PC-9 (cell line): ENCODE results near the gene SORBS1. TPM values are rescaled to one million over a fixed set of nuclear protein-coding genes. Genes with fewer than 3 reads are reported as not detected.

Experiments
- BruUV-seq: library from RNA; stranded (reverse); fragments of 400-500 nt; replicated peaks from 2 replicates; lab custom pipeline; 2021; lab: Mats Ljungman, UMichigan
- CTCF ChIA-PET: fragments of 300-600 bp; sonication (Branson Sonifier 250); formaldehyde crosslinking; loops from one replicate; lab custom pipeline; 2022; ENCODE audit warnings: antibody characterized with exemption; lab: Charles Lee
- POLR2A ChIA-PET: fragments of 300-600 bp; sonication (Branson Sonifier 250); formaldehyde crosslinking; loops from one replicate; lab custom pipeline; 2022; ENCODE audit warnings: antibody characterized with exemption; ENCODE audit not compliant: unreplicated experiment; lab: Charles Lee
- DNase-seq, 2 experiments: peaks; one replicate each; pipeline versions ENCODE4 v3.0.0 to v3.0.0-alpha.2; 2015 to 2022; ENCODE audit warnings: mixed read lengths in 1 of 2
- H2AFZ ChIP-seq: fragments of 200-600 bp; sonication (generic); 2 replicates; pipeline ENCODE4 v1.8.1; 2017; ENCODE audit warnings: antibody characterized with exemption
- H3F3A ChIP-seq: fragments of 200-600 bp; sonication (generic); 2 replicates; pipeline ENCODE4 v1.8.1; 2017; ENCODE audit warnings: antibody characterized with exemption, mild to moderate bottlenecking, low read depth; ENCODE audit not compliant: insufficient read depth
- H3K27ac ChIP-seq: fragments of 200-600 bp; sonication (generic); 2 replicates; pipeline ENCODE4 v1.6.1; 2016; ENCODE audit warnings: mixed run types
- H3K27me3 ChIP-seq: fragments of 200-600 bp; sonication (generic); 2 replicates; pipeline ENCODE4 v1.6.1; 2016; ENCODE audit warnings: low read depth, mixed run types; ENCODE audit not compliant: insufficient read depth
- H3K36me3 ChIP-seq: fragments of 200-600 bp; sonication (generic); 2 replicates; pipeline ENCODE4 v1.6.1; 2016; ENCODE audit warnings: low read depth, mixed run types
- H3K4me1 ChIP-seq: fragments of 200-600 bp; sonication (generic); replicated peaks from 2 replicates; pipeline ENCODE4 v1.6.1; 2016; ENCODE audit warnings: mixed run types; ENCODE audit not compliant: insufficient read depth
- H3K4me2 ChIP-seq: fragments of 200-600 bp; sonication (generic); 2 replicates; pipeline ENCODE4 v1.6.1; 2017; ENCODE audit warnings: mixed run types
- H3K4me3 ChIP-seq: fragments of 200-600 bp; sonication (generic); 2 replicates; pipeline ENCODE4 v1.6.1; 2016; ENCODE audit warnings: mixed run types
- H3K79me2 ChIP-seq: fragments of 200-600 bp; sonication (generic); 2 replicates; pipeline ENCODE4 v1.6.1; 2017; ENCODE audit warnings: low read depth, mixed run types
- H3K9me2 ChIP-seq: fragments of 200-600 bp; sonication (generic); 2 replicates; pipeline ENCODE4 v1.8.1; 2017; ENCODE audit warnings: mild to moderate bottlenecking; ENCODE audit not compliant: insufficient read depth
- H3K9me3 ChIP-seq: fragments of 200-600 bp; sonication (generic); 2 replicates; pipeline ENCODE4 v1.8.1; 2016; ENCODE audit warnings: low read depth; ENCODE audit not compliant: insufficient read depth
- H4K20me1 ChIP-seq: fragments of 200-600 bp; sonication (generic); 2 replicates; pipeline ENCODE4 v1.8.1; 2017; ENCODE audit not compliant: insufficient read depth
- EZH2 ChIP-seq: fragments of 200-600 bp; sonication (generic); IDR thresholded peaks from 2 replicates; pipeline ENCODE4 v1.8.0; 2017; ENCODE audit warnings: antibody characterized with exemption, low read depth
- intact Hi-C: fragments of 100-400 bp; cut with micrococcal nuclease; formaldehyde crosslinking; loops from one replicate; pipeline ENCODE4 v1.10.0; 2022; ENCODE audit not compliant: unreplicated experiment
- total RNA-seq: library from RNA; stranded (reverse); gene quantifications from 2 replicates; pipeline ENCODE4 v1.2.3, GENCODE V29; 2021
- TF ChIP-seq, protein P1 (sequence below): fragments of 200-600 bp; sonication (generic); conservative IDR thresholded peaks from 2 replicates; pipeline ENCODE4 v1.6.1; 2017; ENCODE audit warnings: mixed run types, antibody characterized with exemption, mild to moderate bottlenecking, moderate library complexity

Gene SORBS1
- total RNA-seq, 1 experiment from 2014 or later, result 5.0 TPM

DNA sequence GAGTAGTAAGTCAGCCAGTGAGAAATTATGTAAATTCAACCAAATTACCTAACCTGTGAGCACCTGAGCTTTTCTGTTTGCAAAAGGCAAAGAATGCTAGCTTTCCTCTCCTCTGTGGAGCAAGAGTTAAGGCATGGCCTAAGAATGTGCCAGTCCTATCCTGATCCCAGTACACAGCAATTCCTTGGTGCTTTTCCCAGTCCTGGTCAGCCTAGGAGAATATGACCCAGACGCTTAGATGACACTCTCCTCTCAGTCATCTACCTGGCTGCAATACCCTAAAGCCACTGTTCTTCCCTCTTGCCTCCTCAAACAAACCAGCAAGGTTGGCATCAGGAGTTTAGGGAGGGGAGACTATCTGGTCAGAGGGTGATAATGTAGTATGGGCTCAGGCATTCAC is 274.5 kb downstream of the SORBS1 start:
- POLR2A ChIA-PET, result no interaction called here
- H3K27ac ChIP-seq, result no peak overlapping the region
- no peaks in the 10 kb centered on the region; the same call in 1 of the 2 replicates for H3F3A ChIP-seq
- no peaks in the 10 kb centered on the region; the same call in 1 of the 2 replicates for H3K36me3 ChIP-seq
- H3K9me2 ChIP-seq, result no peaks in the 10 kb centered on the region
- H4K20me1 ChIP-seq, result no peaks in the 10 kb centered on the region
- H3K9me3 ChIP-seq, result no peaks in the 10 kb centered on the region
- BruUV-seq, result no TSS peak
- CTCF ChIA-PET, result interaction anchor here (1.3 kb wide), 1 partner anchor 13 kb away, joined by 5 read pairs; no protein-coding TSS in a partner anchor
- 0 out of 2 replicates have a peak overlapping the region, but pooled peaks have one; percentile 77 for H3K4me2 ChIP-seq
- peaks cover 82% of the 10 kb centered on the region for H3K79me2 ChIP-seq
- H2AFZ ChIP-seq, result no peak overlapping the region
- intact Hi-C loops, result no loop called here
- peaks cover 31% of the 10 kb centered on the region for H3K4me1 ChIP-seq
- no peaks in the 10 kb centered on the region for H3K27me3 ChIP-seq
- TF ChIP-seq EZH2, result no peak
- TF ChIP-seq, protein P1, sequence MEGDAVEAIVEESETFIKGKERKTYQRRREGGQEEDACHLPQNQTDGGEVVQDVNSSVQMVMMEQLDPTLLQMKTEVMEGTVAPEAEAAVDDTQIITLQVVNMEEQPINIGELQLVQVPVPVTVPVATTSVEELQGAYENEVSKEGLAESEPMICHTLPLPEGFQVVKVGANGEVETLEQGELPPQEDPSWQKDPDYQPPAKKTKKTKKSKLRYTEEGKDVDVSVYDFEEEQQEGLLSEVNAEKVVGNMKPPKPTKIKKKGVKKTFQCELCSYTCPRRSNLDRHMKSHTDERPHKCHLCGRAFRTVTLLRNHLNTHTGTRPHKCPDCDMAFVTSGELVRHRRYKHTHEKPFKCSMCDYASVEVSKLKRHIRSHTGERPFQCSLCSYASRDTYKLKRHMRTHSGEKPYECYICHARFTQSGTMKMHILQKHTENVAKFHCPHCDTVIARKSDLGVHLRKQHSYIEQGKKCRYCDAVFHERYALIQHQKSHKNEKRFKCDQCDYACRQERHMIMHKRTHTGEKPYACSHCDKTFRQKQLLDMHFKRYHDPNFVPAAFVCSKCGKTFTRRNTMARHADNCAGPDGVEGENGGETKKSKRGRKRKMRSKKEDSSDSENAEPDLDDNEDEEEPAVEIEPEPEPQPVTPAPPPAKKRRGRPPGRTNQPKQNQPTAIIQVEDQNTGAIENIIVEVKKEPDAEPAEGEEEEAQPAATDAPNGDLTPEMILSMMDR, result no peak
- H3K4me3 ChIP-seq, result no peak overlapping the region
- peak in 1 of 2 experiments; percentile 49 for DNase-seq

DNA sequence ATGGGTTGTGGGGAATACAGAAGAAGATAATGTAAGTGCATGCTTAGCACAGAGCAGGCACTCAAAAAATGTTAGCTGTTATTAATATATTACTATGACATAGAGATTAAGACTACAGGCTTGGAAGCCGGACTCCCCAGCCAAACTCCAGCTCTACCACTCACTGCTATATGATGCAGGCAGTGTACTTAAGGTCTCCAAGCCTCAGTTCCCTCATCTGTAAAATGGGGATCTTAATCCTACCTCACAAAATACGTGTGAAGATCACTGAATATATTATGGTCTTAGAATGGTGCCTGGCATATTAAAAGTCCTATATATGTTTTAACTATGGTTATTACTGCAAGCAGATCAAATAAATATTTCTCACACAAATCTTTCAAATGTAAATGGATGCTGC is 275.6 kb downstream of the SORBS1 start:
- no peaks in the 10 kb centered on the region for H3K9me3 ChIP-seq
- no peaks in the 10 kb centered on the region; the same call in 1 of the 2 replicates for H3K36me3 ChIP-seq
- CTCF ChIA-PET, result interaction anchor here (0.6 to 1.3 kb wide), 2 partner anchors 10 to 12 kb away, joined by 4 to 5 read pairs; no protein-coding TSS in a partner anchor
- no peak overlapping the region for H3K27ac ChIP-seq
- no TSS peak for BruUV-seq
- no peaks in the 10 kb centered on the region for H3K27me3 ChIP-seq
- TF ChIP-seq EZH2, result no peak
- TF ChIP-seq, protein P1, result no peak
- no peak for DNase-seq
- H3K4me3 ChIP-seq, result no peak overlapping the region
- H3K9me2 ChIP-seq, result no peaks in the 10 kb centered on the region
- H2AFZ ChIP-seq, result no peak overlapping the region
- intact Hi-C loops, result no loop called here
- H3F3A ChIP-seq, result no peaks in the 10 kb centered on the region; the same call in 1 of the 2 replicates
- no peak overlapping the region for H3K4me2 ChIP-seq
- H3K4me1 ChIP-seq, result peaks cover 31% of the 10 kb centered on the region
- peaks cover 91% of the 10 kb centered on the region for H3K79me2 ChIP-seq
- no peaks in the 10 kb centered on the region for H4K20me1 ChIP-seq
- POLR2A ChIA-PET, result no interaction called here

DNA sequence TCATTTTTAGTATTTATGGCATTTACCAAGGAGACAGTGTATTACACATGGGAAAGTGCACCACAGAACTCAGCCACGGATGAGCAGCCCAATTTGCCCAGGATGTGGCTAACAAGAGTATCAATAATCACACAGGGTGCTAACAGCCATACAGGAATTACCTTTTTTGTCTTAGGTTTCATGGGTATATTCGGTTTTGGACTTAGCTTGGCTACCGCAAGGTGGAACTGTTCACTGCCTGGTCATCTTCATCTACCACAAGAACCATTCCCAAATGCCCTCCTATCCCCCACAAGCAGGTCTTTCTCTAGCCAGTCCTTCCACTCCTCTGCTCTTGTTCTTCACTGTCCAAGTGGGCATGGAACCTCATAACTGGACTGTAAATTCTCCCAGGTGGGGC is 276.4 kb downstream of the SORBS1 start:
- Histone ChIP-seq H3K4me2 (no peak overlapping the region), H3K27ac (no peak overlapping the region), H3K9me2 (no peaks in the 10 kb centered on the region), H3K4me1 (peaks cover 31% of the 10 kb centered on the region), H3K9me3 (no peaks in the 10 kb centered on the region), H3F3A (no peaks in the 10 kb centered on the region; the same call in 1 of the 2 replicates), H2AFZ (no peak overlapping the region), H3K27me3 (no peaks in the 10 kb centered on the region), H4K20me1 (no peaks in the 10 kb centered on the region), H3K79me2 (peaks cover 90% of the 10 kb centered on the region), H3K4me3 (no peak overlapping the region), H3K36me3 (no peaks in the 10 kb centered on the region; the same call in 1 of the 2 replicates)
- TF ChIP-seq, protein P1, result no peak
- TF ChIP-seq EZH2, result no peak
- intact Hi-C loops, result no loop called here
- ChIA-PET POLR2A (no interaction called here), CTCF (no interaction called here)
- no TSS peak for BruUV-seq
- DNase-seq, result no peak
